NB4 (cell line): ENCODE data around the gene CAMKMT.

Source experiments
- POLR2A ChIP-seq: IDR thresholded peaks from 2 replicates; pipeline ENCODE4 v1.6.1; 2011; ENCODE audit warnings: mild to moderate bottlenecking; ENCODE audit not compliant: insufficient read length; ENCODE audit errors: extremely low read depth
- TF ChIP-seq, protein P1 (sequence below): IDR thresholded peaks from one replicate; pipeline ENCODE4 v1.5.1; 2012; ENCODE audit warnings: low read depth, low read length
- TF ChIP-seq, protein P2 (sequence below): IDR thresholded peaks from 2 replicates; pipeline ENCODE4 v1.6.1; 2011; ENCODE audit warnings: low read depth, low read length

DNA sequence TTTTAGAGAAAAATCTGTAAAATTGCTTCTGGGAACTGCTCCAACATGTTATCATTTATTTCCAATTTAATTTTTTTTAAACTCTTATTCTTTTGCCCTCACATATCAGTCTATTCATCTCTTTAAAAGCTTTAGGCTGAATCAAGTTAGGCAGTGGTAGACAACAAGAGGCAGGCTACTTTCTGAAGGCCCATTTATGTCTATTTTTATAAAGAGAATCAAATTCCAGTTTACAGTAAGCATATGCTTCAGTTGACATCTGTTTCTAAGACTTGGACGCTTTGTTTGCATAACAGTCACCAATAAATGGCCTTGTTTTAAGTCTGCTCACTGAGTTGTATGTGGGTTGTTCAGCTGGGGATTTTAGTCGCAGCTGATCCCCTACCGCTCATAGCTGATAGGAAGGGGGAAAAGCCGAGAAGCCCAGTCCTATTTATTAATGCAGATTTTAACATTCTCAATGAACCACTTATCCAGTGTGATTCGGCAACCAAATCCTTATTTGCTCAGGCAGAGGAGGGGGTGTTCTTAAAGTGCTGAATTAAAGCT lies 319.3 kb downstream of the CAMKMT start:
- TF ChIP-seq, protein P1, sequence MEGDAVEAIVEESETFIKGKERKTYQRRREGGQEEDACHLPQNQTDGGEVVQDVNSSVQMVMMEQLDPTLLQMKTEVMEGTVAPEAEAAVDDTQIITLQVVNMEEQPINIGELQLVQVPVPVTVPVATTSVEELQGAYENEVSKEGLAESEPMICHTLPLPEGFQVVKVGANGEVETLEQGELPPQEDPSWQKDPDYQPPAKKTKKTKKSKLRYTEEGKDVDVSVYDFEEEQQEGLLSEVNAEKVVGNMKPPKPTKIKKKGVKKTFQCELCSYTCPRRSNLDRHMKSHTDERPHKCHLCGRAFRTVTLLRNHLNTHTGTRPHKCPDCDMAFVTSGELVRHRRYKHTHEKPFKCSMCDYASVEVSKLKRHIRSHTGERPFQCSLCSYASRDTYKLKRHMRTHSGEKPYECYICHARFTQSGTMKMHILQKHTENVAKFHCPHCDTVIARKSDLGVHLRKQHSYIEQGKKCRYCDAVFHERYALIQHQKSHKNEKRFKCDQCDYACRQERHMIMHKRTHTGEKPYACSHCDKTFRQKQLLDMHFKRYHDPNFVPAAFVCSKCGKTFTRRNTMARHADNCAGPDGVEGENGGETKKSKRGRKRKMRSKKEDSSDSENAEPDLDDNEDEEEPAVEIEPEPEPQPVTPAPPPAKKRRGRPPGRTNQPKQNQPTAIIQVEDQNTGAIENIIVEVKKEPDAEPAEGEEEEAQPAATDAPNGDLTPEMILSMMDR, result no peak
- no peak for TF ChIP-seq POLR2A
- TF ChIP-seq, protein P2, sequence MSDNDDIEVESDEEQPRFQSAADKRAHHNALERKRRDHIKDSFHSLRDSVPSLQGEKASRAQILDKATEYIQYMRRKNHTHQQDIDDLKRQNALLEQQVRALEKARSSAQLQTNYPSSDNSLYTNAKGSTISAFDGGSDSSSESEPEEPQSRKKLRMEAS, result no peak
